Activated CD4-positive, alpha-beta T cell treated with anti-CD3 and anti-CD28 coated beads, Interleukin-2, amount 10 ng/mL, durations not matched to agents 7 days and 5 days (primary cell): ENCODE results near the gene RNF225. TPM values are rescaled to one million over a fixed set of nuclear protein-coding genes. Genes with fewer than 3 reads are reported as not detected.
"Not testable (repeated sequence)": the region's sequence is repeated elsewhere in the genome, so short reads cannot be mapped to it uniquely, and the experiment has no call there.

ENCODE experiments used
- CTCF ChIA-PET: fragments of 350-600 bp; sonication (Branson Sonifier 250); formaldehyde crosslinking; loops from one replicate; lab custom pipeline; 2021; ENCODE audit warnings: antibody characterized with exemption; lab: Charles Lee
- POLR2A ChIA-PET: fragments of 350-600 bp; sonication (Branson Sonifier 250); formaldehyde crosslinking; loops from one replicate; lab custom pipeline; 2021; ENCODE audit warnings: antibody characterized with exemption; lab: Charles Lee
- DNase-seq: peaks from one replicate; pipeline ENCODE4 v3.0.0-alpha.2; 2020
- H3K27ac Mint-ChIP-seq: one replicate; pipeline ENCODE4 v1.8.0; 2021; ENCODE audit warnings: mild to moderate bottlenecking, moderate library complexity, mixed read lengths
- H3K27me3 Mint-ChIP-seq: one replicate; pipeline ENCODE4 v1.8.0; 2021; ENCODE audit warnings: mixed read lengths
- H3K36me3 Mint-ChIP-seq: one replicate; pipeline ENCODE4 v1.8.0; 2021; ENCODE audit warnings: low read depth, mixed read lengths
- H3K4me1 Mint-ChIP-seq: one replicate; pipeline ENCODE4 v1.8.0; 2021; ENCODE audit warnings: mixed read lengths
- H3K4me3 Mint-ChIP-seq: one replicate; pipeline ENCODE4 v1.8.0; 2021; ENCODE audit warnings: mild to moderate bottlenecking, moderate library complexity, mixed read lengths
- H3K9me3 Mint-ChIP-seq: one replicate; pipeline ENCODE4 v1.8.0; 2021; ENCODE audit warnings: mixed read lengths
- total RNA-seq, 2 experiments: library from RNA; stranded (reverse); gene quantifications; one replicate each; pipeline ENCODE4 v1.2.3, GENCODE V29; 2021

RNF225 gene
- total RNA-seq, 2 experiments from 2014 or later = 0.35 to 0.74 TPM

GRCh38 chr19:58398087-58398486, 2.6 kb downstream of the RNF225 start:
- DNase-seq = no peak
- ChIA-PET POLR2A (no interaction called here), CTCF (no interaction called here)
- Mint-ChIP-seq H3K27ac (no peak overlapping the region), H3K36me3 (peaks cover 19% of the 10 kb centered on the region), H3K4me1 (peaks cover 26% of the 10 kb centered on the region), H3K4me3 (no peak overlapping the region), H3K9me3 (no peaks in the 10 kb centered on the region), H3K27me3 (no peaks in the 10 kb centered on the region)

- H3K27me3 Mint-ChIP-seq = no peaks in the 10 kb centered on the region
- no peak for DNase-seq
- ChIA-PET CTCF (no interaction called here), POLR2A (no interaction called here)
- H3K36me3 Mint-ChIP-seq = peaks cover 16% of the 10 kb centered on the region
- no peaks in the 10 kb centered on the region for H3K9me3 Mint-ChIP-seq
- H3K4me1 Mint-ChIP-seq = peaks cover 29% of the 10 kb centered on the region
- no peak overlapping the region for H3K27ac Mint-ChIP-seq
- H3K4me3 Mint-ChIP-seq = no peak overlapping the region
Observed at GRCh38 chr19:58398545-58398944, 3.1 kb downstream of the RNF225 start.

- POLR2A ChIA-PET = no interaction called here
Observed at GRCh38 chr19:58399903-58400302, 4.4 kb downstream of the RNF225 start.

GRCh38 chr19:58400316-58400915, 5.0 kb downstream of the RNF225 start:
- POLR2A ChIA-PET = no interaction called here
- no peaks in the 10 kb centered on the region for H3K9me3 Mint-ChIP-seq
- H3K4me3 Mint-ChIP-seq = peak overlapping the region; percentile 89
- no peaks in the 10 kb centered on the region for H3K27me3 Mint-ChIP-seq
- no peak for DNase-seq
- peaks cover 25% of the 10 kb centered on the region for H3K4me1 Mint-ChIP-seq
- H3K36me3 Mint-ChIP-seq = peaks cover 3% of the 10 kb centered on the region
- CTCF ChIA-PET = interaction anchor here (0.6 kb wide), 1 partner anchor 153 kb away, joined by 4 read pairs; no protein-coding TSS in a partner anchor
- H3K27ac Mint-ChIP-seq = peak overlapping the region; percentile 93

More at GRCh38 chr19:58399903-58400302, 4.4 kb downstream of the RNF225 start:
- Mint-ChIP-seq H3K4me1 (peaks cover 26% of the 10 kb centered on the region), H3K27ac (no peak overlapping the region), H3K36me3 (peaks cover 4% of the 10 kb centered on the region), H3K4me3 (no peak overlapping the region), H3K27me3 (no peaks in the 10 kb centered on the region), H3K9me3 (no peaks in the 10 kb centered on the region)
- DNase-seq = no peak
- CTCF ChIA-PET = interaction anchor here (0.6 kb wide), 1 partner anchor 153 kb away, joined by 4 read pairs; no protein-coding TSS in a partner anchor

- POLR2A ChIA-PET = no interaction called here
- no peaks in the 10 kb centered on the region for H3K9me3 Mint-ChIP-seq
- H3K4me3 Mint-ChIP-seq = peak overlapping the region; percentile 89
- no peaks in the 10 kb centered on the region for H3K27me3 Mint-ChIP-seq
- H3K4me1 Mint-ChIP-seq = peaks cover 23% of the 10 kb centered on the region
- CTCF ChIA-PET = no interaction called here
- H3K27ac Mint-ChIP-seq = peak overlapping the region; percentile 93
- DNase-seq = peak; percentile 100
- H3K36me3 Mint-ChIP-seq = no peaks in the 10 kb centered on the region
Observed at GRCh38 chr19:58400916-58401839, 5.7 kb downstream of the RNF225 start.

- no peaks in the 10 kb centered on the region for H3K36me3 Mint-ChIP-seq
- peak overlapping the region; percentile 89 for H3K4me3 Mint-ChIP-seq
- H3K27me3 Mint-ChIP-seq = no peaks in the 10 kb centered on the region
- peak overlapping the region; percentile 77 for H3K27ac Mint-ChIP-seq
- ChIA-PET POLR2A (no interaction called here), CTCF (no interaction called here)
- peaks cover 4% of the 10 kb centered on the region for H3K9me3 Mint-ChIP-seq
- peaks cover 28% of the 10 kb centered on the region for H3K4me1 Mint-ChIP-seq
- no peak for DNase-seq
Observed at GRCh38 chr19:58401840-58402421, 6.5 kb downstream of the RNF225 start.

- H3K4me1 Mint-ChIP-seq = peaks cover 41% of the 10 kb centered on the region
- H3K27me3 Mint-ChIP-seq = not testable (repeated sequence)
- CTCF ChIA-PET = interaction anchor here (0.7 kb wide), 1 partner anchor 111 kb away, joined by 6 read pairs; no protein-coding TSS in a partner anchor
Observed at GRCh38 chr19:58403920-58404478, 8.5 kb downstream of the RNF225 start.

GRCh38 chr19:58406818-58407657, 11.6 kb downstream of the RNF225 start:
- ChIA-PET POLR2A (no interaction called here), CTCF (interaction anchor here (1.5 kb wide), 1 partner anchor 10 kb away, joined by 4 read pairs; no protein-coding TSS in a partner anchor)
- peaks cover 3% of the 10 kb centered on the region for H3K36me3 Mint-ChIP-seq

More at GRCh38 chr19:58403920-58404478, 8.5 kb downstream of the RNF225 start:
- POLR2A ChIA-PET, H3K36me3 Mint-ChIP-seq, DNase-seq, H3K9me3 Mint-ChIP-seq, H3K27ac Mint-ChIP-seq, H3K4me3 Mint-ChIP-seq: not testable (repeated sequence)

GRCh38 chr19:58407658-58408151, 12.2 kb downstream of the RNF225 start:
- peaks cover 3% of the 10 kb centered on the region for H3K36me3 Mint-ChIP-seq
- H3K27ac Mint-ChIP-seq = peak overlapping the region; percentile 90
- H3K27me3 Mint-ChIP-seq = no peaks in the 10 kb centered on the region
- POLR2A ChIA-PET = no interaction called here
- no peak for DNase-seq
- peaks cover 4% of the 10 kb centered on the region for H3K9me3 Mint-ChIP-seq
- H3K4me3 Mint-ChIP-seq = peak overlapping the region; percentile 97
- H3K4me1 Mint-ChIP-seq = peaks cover 38% of the 10 kb centered on the region
- CTCF ChIA-PET = interaction anchor here (1.1 to 1.5 kb wide), 4 partner anchors 10 to 35 kb away, joined by 3 to 4 read pairs (median 4); no protein-coding TSS in a partner anchor

More at GRCh38 chr19:58406818-58407657, 11.6 kb downstream of the RNF225 start:
- Mint-ChIP-seq H3K4me1 (peaks cover 38% of the 10 kb centered on the region), H3K9me3 (peaks cover 4% of the 10 kb centered on the region), H3K27me3 (no peaks in the 10 kb centered on the region), H3K27ac (peak overlapping the region; percentile 90), H3K4me3 (peak overlapping the region; percentile 97)
- DNase-seq = no peak

GRCh38 chr19:58408152-58409009, 12.9 kb downstream of the RNF225 start, which contains the start of gene ZNF584:
Gene ZNF584 (plus strand): TSS chr19:58408649. CDS start chr19:58409148, 499 bp downstream.
- H3K4me3 Mint-ChIP-seq = peak within 1 kb of the TSS; percentile 97
- H3K27me3 Mint-ChIP-seq = no peaks in the 10 kb centered on the region
- peaks cover 6% of the 10 kb centered on the region for H3K36me3 Mint-ChIP-seq
- ChIA-PET POLR2A (interaction anchor here (0.8 kb wide), 1 partner anchor 82 kb away, joined by 3 read pairs; the partner anchor contains the start of gene ZSCAN22), CTCF (interaction anchor here (0.6 to 1.5 kb wide), 5 partner anchors 9 to 44 kb away, joined by 3 to 4 read pairs (median 3); no protein-coding TSS in a partner anchor)
- peak within 1 kb of the TSS; percentile 90 for H3K27ac Mint-ChIP-seq
- DNase-seq = peak; percentile 96
- peaks cover 35% of the 10 kb centered on the region for H3K4me1 Mint-ChIP-seq
- H3K9me3 Mint-ChIP-seq = peaks cover 4% of the 10 kb centered on the region
